CD4-positive, alpha-beta T cell treated with Interleukin-6 for 4 hours (primary cell): ENCODE results near the gene ACOT6.
"Not testable (repeated sequence)": the region's sequence is repeated elsewhere in the genome, so short reads cannot be mapped to it uniquely, and the experiment has no call there.

Experiments
- DNase-seq: peaks from one replicate; pipeline ENCODE4 v3.0.0-alpha.2; 2020; ENCODE audit warnings: mixed read lengths

The ACOT6 gene, protein sequence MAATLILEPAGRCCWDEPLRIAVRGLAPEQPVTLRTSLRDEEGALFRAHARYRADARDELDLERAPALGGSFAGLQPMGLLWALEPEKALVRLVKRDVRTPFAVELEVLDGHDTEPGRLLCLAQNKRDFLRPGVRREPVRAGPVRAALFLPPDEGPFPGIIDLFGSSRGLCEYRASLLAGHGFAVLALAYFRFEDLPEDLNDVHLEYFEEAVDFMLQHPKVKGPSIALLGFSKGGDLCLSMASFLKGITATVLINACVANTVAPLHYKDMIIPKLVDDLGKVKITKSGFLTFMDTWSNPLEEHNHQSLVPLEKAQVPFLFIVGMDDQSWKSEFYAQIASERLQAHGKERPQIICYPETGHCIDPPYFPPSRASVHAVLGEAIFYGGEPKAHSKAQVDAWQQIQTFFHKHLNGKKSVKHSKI

DNA sequence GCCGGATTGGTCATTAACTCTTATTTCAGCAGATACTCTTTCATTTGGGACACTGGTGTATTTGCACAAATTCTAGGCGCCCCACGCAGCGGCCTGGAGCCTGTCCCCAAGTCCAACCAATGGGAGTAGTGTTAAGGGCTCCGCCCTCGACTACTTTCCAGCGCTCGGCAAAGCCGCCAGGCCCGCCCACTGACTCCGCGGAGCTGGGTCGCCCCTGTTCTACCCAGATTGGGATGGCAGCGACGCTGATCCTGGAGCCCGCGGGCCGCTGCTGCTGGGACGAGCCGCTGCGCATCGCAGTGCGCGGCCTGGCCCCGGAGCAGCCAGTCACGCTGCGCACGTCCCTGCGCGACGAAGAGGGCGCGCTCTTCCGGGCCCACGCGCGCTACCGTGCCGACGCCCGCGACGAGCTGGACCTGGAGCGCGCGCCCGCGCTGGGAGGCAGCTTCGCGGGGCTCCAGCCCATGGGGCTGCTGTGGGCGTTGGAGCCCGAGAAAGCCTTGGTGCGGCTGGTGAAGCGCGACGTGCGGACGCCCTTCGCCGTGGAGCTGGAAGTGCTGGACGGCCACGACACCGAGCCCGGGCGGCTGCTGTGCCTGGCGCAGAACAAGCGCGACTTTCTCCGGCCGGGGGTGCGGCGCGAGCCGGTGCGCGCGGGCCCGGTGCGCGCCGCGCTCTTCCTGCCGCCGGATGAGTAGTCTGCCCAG, at the start of gene ACOT6:
TSS of gene ACOT6 (plus strand) at position 179 of the 707 bp plus-strand sequence. CDS start at position 234, 55 bp downstream.
- DNase-seq = peak; percentile 77

DNA sequence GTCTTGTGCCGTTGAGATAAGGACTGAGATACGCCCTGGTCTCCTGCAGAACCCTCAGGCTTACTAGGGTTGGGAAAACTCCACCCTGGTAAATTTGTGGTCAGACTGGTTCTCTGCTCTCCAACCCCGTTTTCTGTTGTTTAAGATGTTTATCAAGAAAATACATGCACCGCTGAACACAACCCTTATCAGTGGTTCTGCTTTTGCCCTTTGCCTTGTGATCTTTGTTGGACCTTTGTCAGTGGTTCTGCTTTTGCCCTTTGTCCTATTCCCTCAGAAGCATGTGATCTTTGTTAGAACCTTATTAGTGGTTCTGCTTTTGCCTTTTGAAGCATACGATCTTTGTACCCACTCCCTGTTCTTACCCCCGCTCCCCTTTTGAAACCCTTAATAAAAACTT, 49.6 kb upstream of the ACOT6 start:
- not testable (repeated sequence) for DNase-seq

DNA sequence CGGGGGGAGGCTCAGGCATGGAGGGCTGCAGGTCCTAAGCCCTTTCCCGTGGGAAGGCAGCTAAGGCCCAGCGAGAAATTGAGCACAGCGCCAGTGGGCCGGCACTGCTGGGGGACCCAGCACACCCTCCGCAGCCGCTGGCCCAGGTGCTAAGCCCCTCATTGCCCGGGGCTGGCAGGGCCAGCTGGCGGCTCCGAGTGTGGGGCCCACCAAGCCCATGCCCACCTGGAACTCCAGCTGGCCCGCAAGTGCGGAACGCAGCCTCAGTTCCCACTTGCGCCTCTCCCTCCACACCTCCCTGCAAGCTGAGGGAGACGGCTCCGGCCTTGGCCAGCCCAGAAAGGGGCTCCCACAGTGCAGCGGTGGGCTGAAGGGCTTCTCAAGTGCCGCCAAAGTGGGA, 45.9 kb upstream of the ACOT6 start:
- not testable (repeated sequence) for DNase-seq

DNA sequence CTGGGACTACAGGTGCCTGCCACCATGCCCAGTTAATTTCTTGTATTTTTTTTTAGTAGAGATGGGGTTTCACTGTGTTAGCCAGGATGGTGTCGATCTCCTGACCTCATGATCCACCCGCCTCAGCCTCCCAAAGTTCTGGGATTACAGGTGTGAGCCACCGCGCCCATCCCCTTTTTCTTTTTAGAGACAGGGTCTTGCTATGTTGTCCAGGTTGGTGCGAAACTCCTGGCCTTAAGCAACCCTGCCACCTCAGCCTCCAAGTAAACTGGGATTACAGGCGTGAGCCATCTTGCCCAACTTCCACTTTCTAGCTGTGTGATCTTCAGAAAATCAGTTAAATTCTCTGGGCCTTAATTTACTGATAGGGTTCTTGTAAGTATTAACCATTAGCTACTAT, 45.4 kb upstream of the ACOT6 start:
- not testable (repeated sequence) for DNase-seq

DNA sequence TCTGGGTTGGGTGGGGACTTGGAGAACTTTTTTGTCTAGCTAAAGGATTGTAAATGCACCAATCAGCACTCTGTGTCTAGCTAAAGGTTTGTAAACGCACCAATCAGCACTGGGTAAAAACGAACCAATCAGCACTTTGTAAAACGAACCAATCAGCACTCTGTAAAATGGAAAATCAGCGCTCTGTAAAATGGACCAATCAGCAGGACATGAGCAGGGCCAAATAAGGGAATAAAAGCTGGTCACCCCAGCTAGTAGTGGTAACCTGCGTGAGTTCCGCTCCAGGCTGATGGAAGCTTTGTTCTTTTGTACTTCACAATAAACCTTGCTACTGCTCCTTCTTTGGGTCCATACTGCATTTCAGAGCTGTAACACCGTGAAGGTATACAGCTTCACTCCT, 45.0 kb upstream of the ACOT6 start:
- no peak for DNase-seq

DNA sequence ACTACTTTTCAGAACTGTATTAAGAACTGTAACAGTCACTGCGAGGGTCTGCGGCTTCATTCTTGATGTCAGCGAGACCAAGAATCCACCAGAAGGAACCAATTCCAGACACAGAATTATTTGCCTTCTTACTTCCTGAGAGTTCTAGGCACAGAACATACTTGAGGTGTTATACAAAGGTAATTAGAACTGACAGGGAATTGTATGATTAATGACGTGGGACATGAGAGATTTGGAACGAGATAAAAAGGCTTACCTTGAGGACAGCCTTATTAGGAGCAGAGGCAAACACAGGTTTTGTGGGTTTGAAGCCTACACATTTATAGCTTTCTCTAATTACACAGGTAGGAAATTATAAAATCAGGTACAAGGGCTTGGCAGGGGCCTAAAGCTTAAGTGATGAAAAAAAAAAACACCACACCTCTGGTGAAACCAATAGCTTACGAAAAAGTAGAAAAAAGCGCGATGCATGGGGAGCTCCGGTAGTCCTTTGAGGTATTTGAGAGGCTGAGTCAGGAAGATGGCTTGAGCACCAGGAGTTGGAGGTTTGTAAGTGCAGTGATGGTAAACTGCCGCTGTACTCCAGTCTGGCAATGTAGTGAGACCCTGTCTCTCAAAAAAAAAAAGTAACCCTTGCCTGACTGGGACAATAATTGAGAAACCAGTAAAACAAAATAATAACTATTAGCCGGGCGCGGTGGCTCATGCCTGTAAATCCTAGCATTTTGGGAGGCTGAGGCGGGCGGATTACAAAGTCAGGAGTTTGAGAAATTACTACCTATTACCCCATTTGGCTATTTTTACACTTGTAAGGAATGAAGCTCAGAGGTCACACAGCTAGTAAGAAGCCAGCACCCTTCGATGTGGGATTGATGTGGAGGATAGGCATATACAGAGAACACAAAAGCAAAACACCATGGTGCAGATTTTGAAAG, 44.1 kb upstream of the ACOT6 start:
- peak; percentile 49 for DNase-seq

DNA sequence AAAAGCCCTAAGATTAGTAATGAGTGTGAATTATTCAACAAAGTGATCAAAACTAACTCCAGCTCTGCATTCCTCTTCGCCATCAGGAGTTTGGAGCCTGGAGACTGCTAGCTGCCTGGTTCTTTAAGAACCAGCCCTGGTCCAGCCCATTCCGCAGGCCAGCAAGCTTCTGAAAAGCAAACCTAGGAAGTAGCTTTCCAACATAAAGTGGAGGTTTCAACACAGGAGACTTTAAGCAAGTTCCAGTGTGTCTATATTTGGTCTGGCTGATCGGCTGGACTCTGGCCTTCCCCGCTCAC, 43.5 kb upstream of the ACOT6 start:
- not testable (repeated sequence) for DNase-seq

DNA sequence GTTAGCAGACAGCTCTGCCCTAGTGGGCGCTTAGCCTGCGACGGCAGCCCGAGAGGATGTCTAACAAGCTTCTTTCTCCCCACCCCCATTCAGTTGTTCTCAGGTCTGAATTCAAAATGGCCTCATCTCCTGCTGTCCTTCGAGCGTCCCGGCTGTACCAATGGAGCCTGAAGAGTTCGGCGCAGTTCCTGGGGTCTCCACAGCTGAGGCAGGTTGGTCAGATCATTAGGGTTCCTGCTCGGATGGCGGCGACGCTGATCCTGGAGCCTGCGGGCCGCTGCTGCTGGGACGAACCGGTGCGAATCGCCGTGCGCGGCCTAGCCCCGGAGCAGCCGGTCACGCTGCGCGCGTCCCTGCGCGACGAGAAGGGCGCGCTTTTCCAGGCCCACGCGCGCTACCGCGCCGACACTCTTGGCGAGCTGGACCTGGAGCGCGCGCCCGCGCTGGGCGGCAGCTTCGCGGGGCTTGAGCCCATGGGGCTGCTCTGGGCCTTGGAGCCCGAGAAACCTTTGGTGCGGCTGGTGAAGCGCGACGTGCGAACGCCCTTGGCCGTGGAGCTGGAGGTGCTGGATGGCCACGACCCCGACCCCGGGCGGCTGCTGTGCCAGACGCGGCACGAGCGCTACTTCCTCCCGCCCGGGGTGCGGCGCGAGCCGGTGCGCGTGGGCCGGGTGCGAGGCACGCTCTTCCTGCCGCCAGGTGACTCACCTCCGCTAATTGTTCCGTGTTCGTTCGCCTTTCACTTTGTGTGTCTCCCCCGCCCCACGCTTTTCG, 42.9 kb upstream of the ACOT6 start, which contains the start of gene ACOT2:
TSS of gene ACOT2 (plus strand) at position 29 of the 774 bp plus-strand sequence. CDS start at position 57, 28 bp downstream.
- DNase-seq = peak; percentile 88

DNA sequence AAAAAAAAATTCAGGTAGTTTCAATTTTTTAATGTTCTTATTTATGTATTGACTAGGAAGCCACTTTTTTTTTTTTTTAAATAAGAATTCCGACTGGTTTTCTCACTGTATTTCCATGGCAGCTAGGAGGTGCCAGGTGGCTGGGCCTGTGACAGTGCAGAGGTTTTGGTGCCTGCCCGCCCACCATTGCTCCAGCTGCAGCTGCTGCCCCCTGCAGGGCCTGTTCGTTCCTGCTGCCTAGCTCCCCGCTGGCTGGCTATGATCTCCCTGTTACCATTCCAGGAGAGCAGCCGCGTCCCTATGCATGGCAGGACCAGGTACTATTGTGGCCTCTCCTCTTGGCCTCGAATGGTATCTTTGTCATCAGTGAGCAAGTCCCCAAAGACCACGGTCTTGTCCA, 41.4 kb upstream of the ACOT6 start:
- DNase-seq = peak; percentile 62

DNA sequence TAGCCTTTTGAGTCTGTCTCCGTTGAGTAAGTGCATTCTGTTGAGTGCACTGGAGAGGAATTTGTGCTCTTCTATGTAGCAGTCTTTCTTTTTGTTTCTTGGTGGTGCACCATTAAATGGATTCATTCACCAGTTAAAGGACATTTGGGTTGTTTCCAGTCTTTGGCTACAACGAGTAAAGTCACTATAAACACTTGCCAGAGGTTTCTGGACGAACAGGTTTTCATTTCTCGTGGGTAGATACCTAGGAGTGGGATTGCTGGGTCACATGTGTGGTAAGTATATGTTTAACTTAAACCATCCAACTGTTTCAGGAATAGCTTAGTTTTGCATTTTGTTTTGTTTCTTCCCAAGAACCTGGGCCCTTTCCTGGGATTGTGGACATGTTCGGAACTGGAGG, 39.3 kb upstream of the ACOT6 start:
- DNase-seq = not testable (repeated sequence)

DNA sequence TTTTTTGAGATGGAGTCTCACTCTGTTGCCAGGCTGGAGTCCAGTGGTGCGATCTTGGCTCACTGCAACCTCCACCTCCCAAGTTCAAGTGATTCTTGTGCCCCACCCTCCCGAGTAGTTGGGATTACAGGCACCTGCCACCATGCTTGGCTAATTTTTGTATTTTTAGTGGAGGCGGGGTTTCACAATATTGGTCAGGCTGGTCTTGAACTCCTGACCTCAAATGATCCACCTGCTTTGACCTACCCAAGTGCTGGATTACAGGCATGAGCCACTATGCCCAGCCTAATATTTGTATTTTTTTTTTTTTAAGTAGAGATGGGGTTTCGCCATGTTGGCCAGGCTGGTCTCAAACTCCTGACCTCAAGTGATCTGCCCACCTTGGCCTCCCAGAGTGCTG, 38.6 kb upstream of the ACOT6 start:
- not testable (repeated sequence) for DNase-seq

DNA sequence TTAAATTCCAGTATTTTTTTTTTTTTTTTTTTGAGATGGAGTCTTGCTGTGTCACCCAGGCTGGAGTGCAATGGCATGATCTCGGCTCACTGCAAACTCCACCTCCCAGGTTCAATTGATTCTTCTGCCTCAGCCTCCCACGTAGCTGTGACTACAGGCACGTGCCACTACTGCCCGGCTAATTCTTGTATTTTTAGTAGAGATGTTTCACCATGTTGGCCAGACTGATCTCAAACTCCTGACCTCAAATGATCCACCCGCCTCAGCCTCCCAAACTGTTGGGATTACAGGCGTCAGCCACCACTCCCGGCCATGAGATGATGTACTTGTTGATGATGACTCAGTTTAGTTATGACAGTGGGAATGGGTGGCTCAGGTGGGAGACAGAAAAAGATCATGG, 38.1 kb upstream of the ACOT6 start:
- not testable (repeated sequence) for DNase-seq

DNA sequence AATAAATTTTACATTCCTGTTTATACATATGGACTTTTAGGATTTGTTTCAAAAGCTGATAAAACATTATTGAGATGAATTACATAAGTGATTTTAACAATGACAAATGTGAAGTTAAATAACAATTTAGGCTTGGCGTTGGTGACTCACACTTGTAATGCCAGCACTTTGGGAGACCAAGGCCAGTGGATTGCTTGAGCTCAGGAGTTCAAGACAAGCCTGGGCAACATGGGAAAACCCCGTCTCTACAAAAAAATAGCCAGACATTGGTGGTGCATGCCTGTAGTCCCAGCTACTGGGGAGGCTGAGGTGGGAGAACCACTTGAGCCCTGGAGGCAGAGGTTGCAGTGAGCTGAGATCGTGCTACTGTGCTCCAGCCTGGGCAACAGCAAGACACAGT, 35.9 kb upstream of the ACOT6 start:
- DNase-seq = no peak

DNA sequence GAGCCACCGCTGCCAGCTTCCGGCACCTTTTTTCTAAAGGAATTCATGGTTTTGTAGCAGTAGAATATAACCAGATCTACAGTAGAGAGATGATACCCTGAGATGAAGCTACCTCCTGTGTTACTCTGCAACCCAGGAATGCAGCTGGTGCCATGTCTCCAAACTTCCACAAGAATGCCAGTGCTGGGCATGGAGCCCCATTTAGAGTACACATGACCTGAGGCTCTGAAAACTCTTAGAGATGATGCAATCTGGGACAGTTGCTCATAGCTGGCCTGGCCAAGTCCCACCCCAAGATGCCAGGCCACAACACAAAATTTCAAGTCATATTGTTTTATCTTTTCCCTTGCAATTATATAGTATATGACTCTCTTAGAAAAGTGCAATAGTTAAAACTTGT, 35.1 kb upstream of the ACOT6 start:
- DNase-seq = not testable (repeated sequence)

DNA sequence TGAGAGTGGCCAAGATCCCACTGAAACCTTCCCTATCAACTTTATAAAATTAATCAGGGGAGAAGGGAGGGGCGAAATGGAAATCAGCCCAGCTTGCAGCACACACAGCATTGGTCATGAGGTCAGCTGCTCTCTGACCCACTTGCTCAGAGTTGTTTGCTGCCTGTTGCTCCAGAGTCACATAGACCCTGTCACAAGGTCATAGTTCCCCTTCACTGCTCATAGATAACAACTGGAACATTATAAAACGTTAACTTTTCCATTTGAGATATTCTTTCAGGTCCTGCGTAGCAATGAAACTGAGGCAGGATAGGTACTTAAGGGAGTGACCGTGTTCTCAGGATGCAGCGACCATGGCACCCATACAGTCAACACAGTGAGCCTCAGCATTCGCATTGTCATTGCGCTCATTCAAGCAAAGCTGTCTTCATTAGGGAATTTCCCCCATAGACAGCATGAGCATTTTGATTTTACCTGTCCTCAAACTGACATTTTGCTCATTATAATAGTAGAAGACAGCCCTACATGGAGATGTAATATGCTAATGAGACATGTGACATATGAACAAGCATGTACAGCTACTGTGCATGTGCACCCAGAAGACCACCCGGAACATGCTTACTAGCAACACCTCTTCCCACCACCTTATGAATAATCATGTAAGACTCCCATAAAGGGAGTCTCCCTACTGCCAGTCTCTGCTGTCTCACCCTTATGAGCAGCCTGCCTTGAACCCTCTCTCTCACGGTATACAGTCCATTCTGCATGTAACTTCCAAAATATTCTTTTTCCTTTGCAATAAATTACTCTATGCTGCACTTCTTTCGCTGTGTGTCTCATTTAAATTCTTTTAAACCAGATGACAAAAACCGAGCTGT, 30.0 kb upstream of the ACOT6 start:
- DNase-seq = not testable (repeated sequence)

DNA sequence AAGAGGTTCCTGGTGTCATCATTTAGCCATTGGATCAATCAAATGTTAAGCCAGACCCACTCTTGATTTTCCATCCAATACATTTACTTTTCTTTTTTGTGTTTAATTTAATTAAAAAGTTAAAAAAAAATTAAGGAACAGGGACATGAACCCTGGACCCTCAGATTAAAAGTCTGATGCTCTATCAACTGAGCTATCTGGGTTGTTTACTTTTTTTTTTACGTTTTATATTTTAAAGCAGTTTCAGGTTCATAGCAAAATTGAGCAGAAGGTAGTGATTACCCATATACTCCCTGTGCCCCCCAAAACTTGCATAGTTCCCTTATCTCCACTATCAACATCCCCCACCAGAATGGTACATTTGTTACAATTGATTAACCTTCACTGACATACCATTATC, 23.6 kb upstream of the ACOT6 start:
- no peak for DNase-seq

DNA sequence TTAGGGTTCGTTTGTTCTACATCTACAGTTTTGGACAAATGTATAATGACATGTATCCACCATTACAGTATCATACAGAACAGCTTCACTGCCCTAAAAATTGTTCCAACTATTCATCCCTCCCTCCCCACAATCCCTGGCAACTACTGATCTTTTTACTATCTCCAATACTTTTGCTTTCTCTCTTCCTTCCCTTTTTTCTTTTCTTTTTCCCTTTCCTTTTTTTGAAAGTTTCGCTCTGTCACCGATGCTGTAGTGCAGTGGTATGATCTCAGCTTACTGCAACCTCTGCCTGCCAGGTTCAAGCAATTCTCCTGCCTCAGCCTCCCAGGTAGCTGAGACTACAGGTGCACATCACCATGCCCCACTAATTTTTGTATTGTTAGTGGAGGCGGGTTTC, 23.2 kb upstream of the ACOT6 start:
- DNase-seq = no peak

DNA sequence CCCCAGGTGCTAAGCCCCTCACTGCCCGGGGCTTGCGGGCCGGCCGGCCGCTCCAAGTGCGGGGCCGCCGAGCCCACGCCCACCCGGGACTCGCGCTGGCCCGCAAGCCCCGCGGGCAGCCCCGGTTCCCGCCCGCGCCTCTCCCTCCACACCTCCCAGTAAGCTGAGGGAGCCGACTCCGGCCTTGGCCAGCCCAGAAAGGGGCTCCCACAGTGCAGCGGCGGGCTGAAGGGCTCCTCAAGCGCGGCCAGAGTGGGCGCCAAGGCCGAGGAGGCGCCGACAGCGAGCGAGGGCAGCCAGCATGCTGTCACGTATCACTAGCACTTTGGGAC, 21.7 kb upstream of the ACOT6 start:
- DNase-seq = not testable (repeated sequence)

DNA sequence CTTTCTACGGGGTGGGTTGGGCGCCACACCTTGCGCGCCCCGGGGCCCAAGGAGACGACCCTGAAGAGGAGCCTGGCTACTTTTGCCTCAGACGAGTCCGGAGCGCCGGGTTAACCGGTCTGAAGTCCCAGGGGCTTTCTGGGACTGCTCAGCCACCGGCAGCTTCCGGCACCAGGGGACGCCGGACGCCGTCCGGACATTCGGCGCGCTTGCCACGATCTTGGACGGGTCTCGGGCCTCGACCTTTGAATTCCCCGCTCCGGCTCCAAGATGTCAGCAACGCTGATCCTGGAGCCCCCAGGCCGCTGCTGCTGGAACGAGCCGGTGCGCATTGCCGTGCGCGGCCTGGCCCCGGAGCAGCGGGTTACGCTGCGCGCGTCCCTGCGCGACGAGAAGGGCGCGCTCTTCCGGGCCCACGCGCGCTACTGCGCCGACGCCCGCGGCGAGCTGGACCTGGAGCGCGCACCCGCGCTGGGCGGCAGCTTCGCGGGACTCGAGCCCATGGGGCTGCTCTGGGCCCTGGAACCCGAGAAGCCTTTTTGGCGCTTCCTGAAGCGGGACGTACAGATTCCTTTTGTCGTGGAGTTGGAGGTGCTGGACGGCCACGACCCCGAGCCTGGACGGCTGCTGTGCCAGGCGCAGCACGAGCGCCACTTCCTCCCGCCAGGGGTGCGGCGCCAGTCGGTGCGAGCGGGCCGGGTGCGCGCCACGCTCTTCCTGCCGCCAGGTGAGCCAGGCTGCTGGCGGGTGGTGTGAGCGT, 20.4 kb upstream of the ACOT6 start, which contains the start of gene ACOT4:
TSS of gene ACOT4 (plus strand) at position 184 of the 760 bp plus-strand sequence. CDS start at position 271, 87 bp downstream.
- peak; percentile 71 for DNase-seq

DNA sequence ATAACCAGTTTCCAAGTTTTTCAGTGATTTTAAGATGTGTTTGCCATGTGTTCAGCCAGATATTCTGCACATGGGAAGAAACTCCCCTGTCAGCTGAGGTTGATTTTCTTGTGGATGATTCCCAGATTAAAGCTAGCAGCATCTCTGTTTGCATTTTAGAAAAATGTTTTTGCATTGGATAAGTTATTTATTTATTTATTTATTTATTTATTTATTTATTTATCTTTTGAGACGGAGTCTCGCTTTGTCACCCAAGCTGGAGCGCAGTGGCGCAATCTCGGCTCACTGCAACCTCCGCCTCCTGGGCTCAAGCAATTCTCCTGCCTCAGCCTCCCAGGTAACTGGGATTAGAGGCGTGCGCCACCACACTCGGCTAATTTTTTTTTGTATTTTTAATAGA, 17.8 kb upstream of the ACOT6 start:
- DNase-seq = no peak
